OCI-LY3 (cell line): ENCODE measurements around the gene RANBP10.

ENCODE experiments used
- CTCF ChIP-seq: fragments of 200-600, 300-600 bp; sonication (generic); IDR thresholded peaks from 2 replicates; pipeline ENCODE4 v1.5.1; 2014; ENCODE audit warnings: antibody characterized with exemption, low read length, low read depth
- EZH2phosphoT487 ChIP-seq: fragments of 200-600 bp; shearing (Covaris generic); IDR thresholded peaks from 2 replicates; pipeline ENCODE4 v1.6.1; 2018; ENCODE audit warnings: antibody characterized with exemption, mixed run types, low read depth

- TF ChIP-seq CTCF (no peak), EZH2phosphoT487 (no peak)
Measured at GRCh38 chr16:67730326-67730725, 76.0 kb downstream of the RANBP10 start.
